Loucy (cell line): ENCODE measurements around the gene RTN4RL2.

Experiments used
- H2AFZ ChIP-seq: fragments of 200-600 bp; sonication (generic); 2 replicates; pipeline ENCODE4 v1.6.0; 2016; ENCODE audit warnings: antibody characterized with exemption, mild to moderate bottlenecking, low read length, moderate library complexity
- H3F3A ChIP-seq: fragments of 200-600 bp; 2 replicates; pipeline ENCODE4 v1.6.0; 2016; ENCODE audit warnings: antibody characterized with exemption, low read depth, mild to moderate bottlenecking
- H3K27me3 ChIP-seq: fragments of 200-600 bp; sonication (generic); 2 replicates; pipeline ENCODE4 v1.6.1; 2014; ENCODE audit warnings: low read length, mild to moderate bottlenecking; ENCODE audit not compliant: insufficient read depth, poor library complexity, severe bottlenecking
- H3K36me3 ChIP-seq: fragments of 200-600 bp; sonication (generic); 2 replicates; pipeline ENCODE4 v1.6.1; 2016; ENCODE audit warnings: low read length; ENCODE audit not compliant: insufficient read depth
- H3K4me1 ChIP-seq: fragments of 200-600 bp; sonication (generic); 2 replicates; pipeline ENCODE4 v1.5.1; 2014; ENCODE audit warnings: low read length, mild to moderate bottlenecking; ENCODE audit not compliant: insufficient read depth, poor library complexity, severe bottlenecking
- H3K4me2 ChIP-seq: fragments of 200-600 bp; sonication (generic); 2 replicates; pipeline ENCODE4 v1.6.0; 2014; ENCODE audit warnings: antibody characterized with exemption, low read length, low read depth, mild to moderate bottlenecking; ENCODE audit not compliant: poor library complexity, severe bottlenecking
- H3K4me3 ChIP-seq: fragments of 200-600 bp; sonication (generic); 2 replicates; pipeline ENCODE4 v1.5.1; 2014; ENCODE audit warnings: low read length, mild to moderate bottlenecking, mixed read lengths; ENCODE audit not compliant: poor library complexity, severe bottlenecking
- H3K79me2 ChIP-seq: fragments of 200-600 bp; sonication (generic); 2 replicates; pipeline ENCODE4 v1.6.1; 2014; ENCODE audit warnings: low read length; ENCODE audit not compliant: insufficient read depth
- H3K9ac ChIP-seq: fragments of 200-600 bp; sonication (generic); 2 replicates; pipeline ENCODE4 v1.6.0; 2014; ENCODE audit warnings: mild to moderate bottlenecking, low read depth, low read length, moderate library complexity; ENCODE audit not compliant: poor library complexity, severe bottlenecking
- H3K9me2 ChIP-seq: fragments of 200-600 bp; sonication (generic); replicated peaks from 2 replicates; pipeline ENCODE4 v1.6.1; 2016; ENCODE audit warnings: low read depth, low read length, mixed read lengths
- H3K9me3 ChIP-seq: fragments of 200-600 bp; sonication (generic); 2 replicates; pipeline ENCODE4 v1.6.1; 2014; ENCODE audit warnings: mild to moderate bottlenecking, antibody characterized with exemption, low read length, low read depth; ENCODE audit not compliant: insufficient read depth
- H4K20me1 ChIP-seq: fragments of 200-600 bp; sonication (generic); 2 replicates; pipeline ENCODE4 v1.6.0; 2014; ENCODE audit warnings: antibody characterized with exemption, low read length, mild to moderate bottlenecking; ENCODE audit not compliant: insufficient read depth, poor library complexity, severe bottlenecking
- EZH2phosphoT487 ChIP-seq: fragments of 200-600 bp; IDR thresholded peaks from 2 replicates; pipeline ENCODE4 v1.6.1; 2018; ENCODE audit warnings: antibody characterized with exemption, mild to moderate bottlenecking, moderate library complexity, borderline replicate concordance
- TF ChIP-seq, protein P1 (sequence below): fragments of 200-600 bp; sonication (generic); conservative IDR thresholded peaks from 2 replicates; pipeline ENCODE4 v1.5.1; 2014; ENCODE audit warnings: mild to moderate bottlenecking, antibody characterized with exemption, low read length

Gene RTN4RL2

DNA sequence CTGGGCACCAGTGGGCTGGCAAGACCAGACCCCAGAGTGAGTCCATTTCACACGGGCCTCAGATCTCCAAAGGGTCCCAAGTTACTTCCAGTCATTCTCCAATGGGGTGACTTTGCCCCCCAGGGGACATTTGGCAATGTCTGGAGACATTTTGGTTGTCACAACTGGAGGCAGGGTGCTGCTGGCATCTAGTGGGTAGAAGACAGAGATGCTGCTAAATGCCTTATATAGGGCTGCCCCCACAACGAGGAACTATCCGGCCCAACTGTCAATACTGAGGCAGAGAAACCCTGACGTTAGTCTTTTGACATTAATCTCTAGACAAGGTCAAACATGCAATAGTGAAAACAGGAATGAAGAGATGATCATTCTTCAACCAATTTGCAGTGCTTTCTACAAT is 6.4 kb downstream of the RTN4RL2 start:
- no peaks in the 10 kb centered on the region for H4K20me1 ChIP-seq
- no peak for TF ChIP-seq EZH2phosphoT487
- TF ChIP-seq, protein P1, sequence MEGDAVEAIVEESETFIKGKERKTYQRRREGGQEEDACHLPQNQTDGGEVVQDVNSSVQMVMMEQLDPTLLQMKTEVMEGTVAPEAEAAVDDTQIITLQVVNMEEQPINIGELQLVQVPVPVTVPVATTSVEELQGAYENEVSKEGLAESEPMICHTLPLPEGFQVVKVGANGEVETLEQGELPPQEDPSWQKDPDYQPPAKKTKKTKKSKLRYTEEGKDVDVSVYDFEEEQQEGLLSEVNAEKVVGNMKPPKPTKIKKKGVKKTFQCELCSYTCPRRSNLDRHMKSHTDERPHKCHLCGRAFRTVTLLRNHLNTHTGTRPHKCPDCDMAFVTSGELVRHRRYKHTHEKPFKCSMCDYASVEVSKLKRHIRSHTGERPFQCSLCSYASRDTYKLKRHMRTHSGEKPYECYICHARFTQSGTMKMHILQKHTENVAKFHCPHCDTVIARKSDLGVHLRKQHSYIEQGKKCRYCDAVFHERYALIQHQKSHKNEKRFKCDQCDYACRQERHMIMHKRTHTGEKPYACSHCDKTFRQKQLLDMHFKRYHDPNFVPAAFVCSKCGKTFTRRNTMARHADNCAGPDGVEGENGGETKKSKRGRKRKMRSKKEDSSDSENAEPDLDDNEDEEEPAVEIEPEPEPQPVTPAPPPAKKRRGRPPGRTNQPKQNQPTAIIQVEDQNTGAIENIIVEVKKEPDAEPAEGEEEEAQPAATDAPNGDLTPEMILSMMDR = 0 out of 2 replicates have a peak, but pooled peaks have one; percentile 17
- H3K27me3 ChIP-seq = no peaks in the 10 kb centered on the region
- H2AFZ ChIP-seq = no peak overlapping the region
- no peaks in the 10 kb centered on the region for H3K36me3 ChIP-seq
- peaks cover 14% of the 10 kb centered on the region for H3K4me1 ChIP-seq
- H3K9me2 ChIP-seq = no peaks in the 10 kb centered on the region
- H3K4me2 ChIP-seq = no peak overlapping the region
- H3F3A ChIP-seq = no peaks in the 10 kb centered on the region
- no peaks in the 10 kb centered on the region for H3K9me3 ChIP-seq
- H3K9ac ChIP-seq = no peak overlapping the region
- no peaks in the 10 kb centered on the region for H3K79me2 ChIP-seq
- no peak overlapping the region for H3K4me3 ChIP-seq

DNA sequence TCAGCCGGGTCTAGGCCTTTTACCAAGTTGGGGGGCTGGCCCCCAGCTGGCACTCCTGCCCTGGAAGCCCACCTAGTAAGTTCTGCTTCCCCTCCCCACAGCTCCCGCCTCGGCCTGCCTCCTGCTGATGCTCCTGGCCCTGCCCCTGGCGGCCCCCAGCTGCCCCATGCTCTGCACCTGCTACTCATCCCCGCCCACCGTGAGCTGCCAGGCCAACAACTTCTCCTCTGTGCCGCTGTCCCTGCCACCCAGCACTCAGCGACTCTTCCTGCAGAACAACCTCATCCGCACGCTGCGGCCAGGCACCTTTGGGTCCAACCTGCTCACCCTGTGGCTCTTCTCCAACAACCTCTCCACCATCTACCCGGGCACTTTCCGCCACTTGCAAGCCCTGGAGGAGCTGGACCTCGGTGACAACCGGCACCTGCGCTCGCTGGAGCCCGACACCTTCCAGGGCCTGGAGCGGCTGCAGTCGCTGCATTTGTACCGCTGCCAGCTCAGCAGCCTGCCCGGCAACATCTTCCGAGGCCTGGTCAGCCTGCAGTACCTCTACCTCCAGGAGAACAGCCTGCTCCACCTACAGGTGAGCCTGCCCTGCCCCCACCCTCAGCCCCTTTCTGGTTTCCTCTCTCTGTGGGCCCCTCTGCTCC is 7.3 kb downstream of the RTN4RL2 start:
- Histone ChIP-seq H3K9ac (no peak overlapping the region), H3K4me2 (no peak overlapping the region)

DNA sequence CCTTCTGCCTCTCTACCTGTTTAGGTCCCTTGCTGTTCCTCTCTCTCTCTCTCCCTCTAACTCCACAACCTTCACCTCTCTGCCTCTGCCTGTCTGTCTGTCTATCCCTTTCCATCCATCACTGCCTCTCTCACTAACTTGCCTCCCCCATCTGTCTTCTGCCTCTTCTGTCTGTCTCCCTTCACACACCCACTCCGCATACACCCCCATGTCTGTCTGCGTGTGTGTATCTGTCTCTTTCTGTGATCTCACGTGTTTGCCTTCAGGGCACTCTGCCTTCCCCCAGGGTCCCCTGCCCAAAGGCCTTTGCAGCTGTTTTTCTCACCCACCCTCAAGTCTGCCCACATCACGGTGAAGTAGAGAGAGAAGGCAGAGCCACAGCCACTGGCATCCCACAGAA is 7.9 kb downstream of the RTN4RL2 start:
- Histone ChIP-seq H3K79me2 (no peaks in the 10 kb centered on the region), H3K9ac (no peak overlapping the region)

More for the DNA sequence above, 7.3 kb downstream of the RTN4RL2 start:
- peaks cover 8% of the 10 kb centered on the region for H3K4me1 ChIP-seq
- H3K9me3 ChIP-seq = no peaks in the 10 kb centered on the region
- H2AFZ ChIP-seq = no peak overlapping the region
- no peaks in the 10 kb centered on the region for H3K79me2 ChIP-seq
- H4K20me1 ChIP-seq = no peaks in the 10 kb centered on the region
- TF ChIP-seq, protein P1 = no peak
- no peak for TF ChIP-seq EZH2phosphoT487
- H3K27me3 ChIP-seq = no peaks in the 10 kb centered on the region
- no peaks in the 10 kb centered on the region for H3F3A ChIP-seq
- no peak overlapping the region for H3K4me3 ChIP-seq
- no peaks in the 10 kb centered on the region for H3K36me3 ChIP-seq
- no peaks in the 10 kb centered on the region for H3K9me2 ChIP-seq

More for the DNA sequence above, 7.9 kb downstream of the RTN4RL2 start:
- TF ChIP-seq EZH2phosphoT487 = no peak
- TF ChIP-seq, protein P1 = no peak
- no peak overlapping the region for H2AFZ ChIP-seq
- no peak overlapping the region for H3K4me3 ChIP-seq
- H3K27me3 ChIP-seq = no peaks in the 10 kb centered on the region
- no peak overlapping the region for H3K4me2 ChIP-seq
- no peaks in the 10 kb centered on the region for H3F3A ChIP-seq
- H3K4me1 ChIP-seq = peaks cover 3% of the 10 kb centered on the region
- no peaks in the 10 kb centered on the region for H3K36me3 ChIP-seq
- no peaks in the 10 kb centered on the region for H4K20me1 ChIP-seq
- H3K9me3 ChIP-seq = no peaks in the 10 kb centered on the region
- H3K9me2 ChIP-seq = no peaks in the 10 kb centered on the region
